ENCODE measurements around the gene GSTM3. TPM values are rescaled to one million over a fixed set of nuclear protein-coding genes. Genes with fewer than 3 reads are reported as not detected.

Gene GSTM3
- total and polyA plus RNA-seq, 10 of the 15 experiments (the other 5 are each of a cell fraction or from before 2014, with no cell fraction given): not detected

GRCh38 chr1:109769330-109770078 is 28.7 kb upstream of the GSTM3 start:
- no peak overlapping the region for H3K9ac ChIP-seq (ENCODE audit: control insufficient read depth, insufficient read depth, low read length)
- ATAC-seq (no peak), DNase-seq (ENCODE audit: low read depth, low spot score) (no peak), FAIRE-seq (no peak)
- H2AFZ ChIP-seq (ENCODE audit: control insufficient read depth, low read depth, low read length): no peak overlapping the region
- H3K27me3 ChIP-seq (replicated peaks in 1 of 2; ENCODE audit: control insufficient read depth in 2 of 2, insufficient read depth in 2 of 2, low read length in 1 of 2): no peaks in the 10 kb centered on the region; a peak in 1 of 4 replicates
- CTCF ChIA-PET: interaction anchor here (1.2 to 27.2 kb wide), 4 partner anchors 130 to 238 kb away, joined by 3 to 759 read pairs (median 144); partner anchors contain the start of gene AHCYL1
- no peaks in the 10 kb centered on the region for H4K20me1 ChIP-seq (ENCODE audit: control insufficient read depth, insufficient read depth)
- BruUV-seq (replicated peaks): no TSS peak
- H3K36me3 ChIP-seq (ENCODE audit: control insufficient read depth in 2 of 2, insufficient read depth in 2 of 2, low read length in 1 of 2): no peaks in the 10 kb centered on the region
- no peak for TF ChIP-seq REST (IDR thresholded peaks at IDR 0.05; ENCODE audit: low read depth, low read length)
- no peak for TF ChIP-seq FOXM1 (IDR thresholded peaks at IDR 0.05; ENCODE audit: low read depth, low read length)
- no peak for TF ChIP-seq CHD2 (IDR thresholded peaks at IDR 0.05; ENCODE audit: borderline replicate concordance, low read depth, low read length)
- TF ChIP-seq, protein P1, sequence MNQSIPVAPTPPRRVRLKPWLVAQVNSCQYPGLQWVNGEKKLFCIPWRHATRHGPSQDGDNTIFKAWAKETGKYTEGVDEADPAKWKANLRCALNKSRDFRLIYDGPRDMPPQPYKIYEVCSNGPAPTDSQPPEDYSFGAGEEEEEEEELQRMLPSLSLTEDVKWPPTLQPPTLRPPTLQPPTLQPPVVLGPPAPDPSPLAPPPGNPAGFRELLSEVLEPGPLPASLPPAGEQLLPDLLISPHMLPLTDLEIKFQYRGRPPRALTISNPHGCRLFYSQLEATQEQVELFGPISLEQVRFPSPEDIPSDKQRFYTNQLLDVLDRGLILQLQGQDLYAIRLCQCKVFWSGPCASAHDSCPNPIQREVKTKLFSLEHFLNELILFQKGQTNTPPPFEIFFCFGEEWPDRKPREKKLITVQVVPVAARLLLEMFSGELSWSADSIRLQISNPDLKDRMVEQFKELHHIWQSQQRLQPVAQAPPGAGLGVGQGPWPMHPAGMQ (IDR thresholded peaks at IDR 0.05; ENCODE audit: borderline replicate concordance): no peak
- no peak for TF ChIP-seq TCF7 (IDR thresholded peaks at IDR 0.05; ENCODE audit: borderline replicate concordance)
- TF ChIP-seq CBFB (IDR thresholded peaks at IDR 0.05; ENCODE audit: low read depth): no peak
- TF ChIP-seq RELB (IDR thresholded peaks at IDR 0.05; ENCODE audit: low read depth): no peak
- no peak for TF ChIP-seq POLR2A (IDR thresholded peaks at IDR 0.05; ENCODE audit: low read depth, low read length)
- TF ChIP-seq RAD51 (IDR thresholded peaks at IDR 0.05): no peak
- 63% methylated on average over 11 of the region's 11 CpGs for WGBS (ENCODE audit: insufficient coverage, insufficient replicate concordance, low lambda C conversion rate, missing lambda C conversion rate)
- in situ Hi-C loops (cut with MboI): loop anchor here (5.0 kb wide), 2 partner anchors 127 to 222 kb away; partner anchors contain the start of gene GNAI3
- no peaks in the 10 kb centered on the region for H3K79me2 ChIP-seq (ENCODE audit: control insufficient read depth, insufficient read depth, low read length)
- no peak overlapping the region for H3K27ac ChIP-seq (ENCODE audit: control insufficient read depth, insufficient read depth)
- POLR2A ChIA-PET: no interaction called here
- no peak overlapping the region for H3K4me3 ChIP-seq
- intact Hi-C loops (cut with micrococcal nuclease; ENCODE audit: unreplicated experiment): loop anchor here (5.0 kb wide), 1 partner anchor 127 kb away; no protein-coding TSS in a partner anchor
- H3K4me2 ChIP-seq (ENCODE audit: control insufficient read depth, insufficient read depth): no peak overlapping the region
- RAD21 ChIA-PET (ENCODE audit: unreplicated experiment): interaction anchor here (2.6 to 14.8 kb wide), 2 partner anchors 129 to 211 kb away, joined by 15 to 390 read pairs; partner anchors contain the start of gene AHCYL1
- H3K9me3 ChIP-seq (replicated peaks; ENCODE audit: control insufficient read depth, insufficient read depth, low read length): no peaks in the 10 kb centered on the region
- H3K4me1 ChIP-seq (ENCODE audit: control insufficient read depth, insufficient read depth, low read length): no peaks in the 10 kb centered on the region
- SMC1A ChIA-PET (ENCODE audit: uncharacterized antibody, unreplicated experiment): interaction anchor here (0.6 to 23.1 kb wide), 4 partner anchors 11 to 213 kb away, joined by 3 to 431 read pairs (median 40); partner anchors contain the start of gene AHCYL1

Data from GM12878 (cell line).